ENCODE data around the gene KIFC1.

Gene KIFC1

GRCh38 chr6:33415831-33416230 lies 24.2 kb downstream of the KIFC1 start:
- peak overlapping the region; percentile 90 for H3K4me2 ChIP-seq
- H3K27me3 ChIP-seq (ENCODE audit: insufficient read depth, low read depth): no peaks in the 10 kb centered on the region
- TF ChIP-seq CTCF (conservative IDR thresholded peaks at IDR 0.05; ENCODE audit: low read depth, low read length): no peak
- no peak overlapping the region for H3K27ac ChIP-seq
- no peaks in the 10 kb centered on the region for H3K36me3 ChIP-seq (ENCODE audit: insufficient read depth)
- H3K79me2 ChIP-seq (ENCODE audit: insufficient read depth, low read depth): peaks cover 21% of the 10 kb centered on the region
- H2AFZ ChIP-seq (ENCODE audit: low read depth): no peak overlapping the region
- no peaks in the 10 kb centered on the region for H4K20me1 ChIP-seq (ENCODE audit: insufficient read depth)
- no peak overlapping the region for H3K4me3 ChIP-seq (IDR thresholded peaks at IDR 0.05; ENCODE audit: insufficient read depth, low read depth, low read length)
- H3K9ac ChIP-seq: no peak overlapping the region
- peaks cover 33% of the 10 kb centered on the region for H3K4me1 ChIP-seq (ENCODE audit: low read depth, poor library complexity, severe bottlenecking)

- no peak for TF ChIP-seq CTCF (conservative IDR thresholded peaks at IDR 0.05; ENCODE audit: low read depth, low read length)
- Histone ChIP-seq H3K4me2 (peak overlapping the region; percentile 90), H3K36me3 (ENCODE audit: insufficient read depth) (no peaks in the 10 kb centered on the region), H4K20me1 (ENCODE audit: insufficient read depth) (no peaks in the 10 kb centered on the region), H3K9ac (peak overlapping the region; percentile 62; the same call in 1 of the 2 replicates), H3K27ac (peak overlapping the region; percentile 70; the same call in 1 of the 2 replicates), H2AFZ (ENCODE audit: low read depth) (no peak overlapping the region), H3K4me3 (IDR thresholded peaks at IDR 0.05; ENCODE audit: insufficient read depth, low read depth, low read length) (no peak overlapping the region), H3K27me3 (ENCODE audit: insufficient read depth, low read depth) (no peaks in the 10 kb centered on the region), H3K4me1 (ENCODE audit: low read depth, poor library complexity, severe bottlenecking) (peaks cover 31% of the 10 kb centered on the region), H3K79me2 (ENCODE audit: insufficient read depth, low read depth) (peaks cover 21% of the 10 kb centered on the region)
Measured at GRCh38 chr6:33416386-33417127, 24.9 kb downstream of the KIFC1 start.

GRCh38 chr6:33417128-33417902 lies 25.7 kb downstream of the KIFC1 start:
- Histone ChIP-seq H3K36me3 (ENCODE audit: insufficient read depth) (no peaks in the 10 kb centered on the region), H2AFZ (ENCODE audit: low read depth) (peak overlapping the region; percentile 69), H3K9ac (peak overlapping the region; percentile 62), H3K4me2 (peak overlapping the region; percentile 90), H4K20me1 (ENCODE audit: insufficient read depth) (no peaks in the 10 kb centered on the region), H3K79me2 (ENCODE audit: insufficient read depth, low read depth) (peaks cover 21% of the 10 kb centered on the region), H3K27ac (peak overlapping the region; percentile 70), H3K4me3 (IDR thresholded peaks at IDR 0.05; ENCODE audit: insufficient read depth, low read depth, low read length) (no peak overlapping the region), H3K4me1 (ENCODE audit: low read depth, poor library complexity, severe bottlenecking) (peaks cover 28% of the 10 kb centered on the region), H3K27me3 (ENCODE audit: insufficient read depth, low read depth) (no peaks in the 10 kb centered on the region)
- TF ChIP-seq CTCF (conservative IDR thresholded peaks at IDR 0.05; ENCODE audit: low read depth, low read length): no peak

GRCh38 chr6:33417903-33418689 lies 26.5 kb downstream of the KIFC1 start, which contains the start of gene CUTA:
Gene CUTA, minus strand, starts transcription at chr6:33418107. Its CDS starts 107 bp downstream, at chr6:33418000.
- peak within 1 kb of the TSS; percentile 70 for H3K27ac ChIP-seq
- peaks cover 21% of the 10 kb centered on the region for H3K79me2 ChIP-seq (ENCODE audit: insufficient read depth, low read depth)
- no peak within 1 kb of the TSS for H3K4me3 ChIP-seq (IDR thresholded peaks at IDR 0.05; ENCODE audit: insufficient read depth, low read depth, low read length)
- H2AFZ ChIP-seq (ENCODE audit: low read depth): peak within 1 kb of the TSS; percentile 69
- no peaks in the 10 kb centered on the region for H3K36me3 ChIP-seq (ENCODE audit: insufficient read depth)
- peak within 1 kb of the TSS; percentile 62 for H3K9ac ChIP-seq
- TF ChIP-seq CTCF (conservative IDR thresholded peaks at IDR 0.05; ENCODE audit: low read depth, low read length): peak; percentile 76
- no peaks in the 10 kb centered on the region for H4K20me1 ChIP-seq (ENCODE audit: insufficient read depth)
- H3K4me1 ChIP-seq (ENCODE audit: low read depth, poor library complexity, severe bottlenecking): peaks cover 28% of the 10 kb centered on the region
- no peaks in the 10 kb centered on the region for H3K27me3 ChIP-seq (ENCODE audit: insufficient read depth, low read depth)
- H3K4me2 ChIP-seq: peak within 1 kb of the TSS; percentile 90

All from KMS-11 (cell line).